H9 (cell line): ENCODE results near the gene ARID3C. TPM values are rescaled to one million over a fixed set of nuclear protein-coding genes. Genes with fewer than 3 reads are reported as not detected.

ENCODE experiments used
- DNase-seq: peaks from one replicate; pipeline ENCODE4 v3.0.0-alpha.2; 2017
- H2AFZ ChIP-seq: one replicate; pipeline ENCODE4 v1.6.1; 2013; ENCODE audit warnings: mild to moderate bottlenecking, low read length, control low read depth, moderate library complexity
- H2AK5ac ChIP-seq: 2 replicates; pipeline ENCODE4 v1.6.1; 2013; ENCODE audit warnings: low read length, control low read depth, mixed read lengths; ENCODE audit not compliant: insufficient read length
- H2BK120ac ChIP-seq: one replicate; pipeline ENCODE4 v1.6.1; 2013; ENCODE audit warnings: low read depth, mild to moderate bottlenecking, low read length, control low read depth, inconsistent platforms; ENCODE audit not compliant: poor library complexity, severe bottlenecking
- H2BK12ac ChIP-seq: 2 replicates; pipeline ENCODE4 v1.6.1; 2013; ENCODE audit warnings: low read length, control low read depth, mixed read lengths, low read depth; ENCODE audit not compliant: insufficient read length
- H2BK15ac ChIP-seq: 2 replicates; pipeline ENCODE4 v1.6.1; 2013; ENCODE audit warnings: low read depth, low read length, control low read depth
- H2BK20ac ChIP-seq: one replicate; pipeline ENCODE4 v1.6.1; 2013; ENCODE audit warnings: low read depth, mild to moderate bottlenecking, low read length, control low read depth, inconsistent platforms; ENCODE audit not compliant: poor library complexity, severe bottlenecking
- H2BK5ac ChIP-seq: 2 replicates; pipeline ENCODE4 v1.6.1; 2013; ENCODE audit warnings: low read length, control low read depth, mixed read lengths; ENCODE audit not compliant: insufficient read length
- H3K14ac ChIP-seq: 2 replicates; pipeline ENCODE4 v1.6.1; 2013; ENCODE audit warnings: low read length, control low read depth; ENCODE audit not compliant: insufficient read depth
- H3K18ac ChIP-seq: 2 replicates; pipeline ENCODE4 v1.6.1; 2013; ENCODE audit warnings: low read depth, mild to moderate bottlenecking, mixed read lengths, low read length, control low read depth; ENCODE audit not compliant: insufficient read length
- H3K23ac ChIP-seq: 2 replicates; pipeline ENCODE4 v1.6.1; 2013; ENCODE audit warnings: low read length, control low read depth, mixed read lengths, low read depth; ENCODE audit not compliant: insufficient read length
- H3K23me2 ChIP-seq: 2 replicates; pipeline ENCODE4 v1.6.1; 2013; ENCODE audit warnings: low read depth, mild to moderate bottlenecking, mixed read lengths, low read length, control low read depth; ENCODE audit not compliant: insufficient read length, poor library complexity, severe bottlenecking
- H3K27ac ChIP-seq: 2 replicates; pipeline ENCODE4 v1.5.1; 2013; ENCODE audit warnings: low read length, control low read depth, mixed read lengths, low read depth; ENCODE audit not compliant: insufficient read length
- H3K27me3 ChIP-seq: 2 replicates; pipeline ENCODE4 v1.6.1; 2013; ENCODE audit warnings: low read length, control low read depth, inconsistent platforms; ENCODE audit not compliant: insufficient read depth
- H3K4ac ChIP-seq: 2 replicates; pipeline ENCODE4 v1.6.1; 2013; ENCODE audit warnings: low read depth, mild to moderate bottlenecking, control low read depth, inconsistent platforms, low read length, moderate library complexity
- H3K4me1 ChIP-seq: 2 replicates; pipeline ENCODE4 v1.6.1; 2013; ENCODE audit warnings: low read length, control low read depth, inconsistent platforms; ENCODE audit not compliant: insufficient read depth
- H3K4me2 ChIP-seq: 2 replicates; pipeline ENCODE4 v1.6.1; 2013; ENCODE audit warnings: low read length, control low read depth, mixed read lengths; ENCODE audit not compliant: insufficient read length, insufficient read depth
- H3K56ac ChIP-seq: 2 replicates; pipeline ENCODE4 v1.6.1; 2013; ENCODE audit warnings: low read depth, mild to moderate bottlenecking, mixed read lengths, low read length, control low read depth; ENCODE audit not compliant: insufficient read length
- H3K79me1 ChIP-seq: 2 replicates; pipeline ENCODE4 v1.6.1; 2013; ENCODE audit warnings: low read depth, mild to moderate bottlenecking, moderate library complexity, low read length, control low read depth, inconsistent platforms; ENCODE audit not compliant: insufficient read depth, poor library complexity, severe bottlenecking
- H3K79me2 ChIP-seq: 2 replicates; pipeline ENCODE4 v1.6.1; 2013; ENCODE audit warnings: low read length, control low read depth, inconsistent platforms; ENCODE audit not compliant: insufficient read depth
- H3K9ac ChIP-seq: 2 replicates; pipeline ENCODE4 v1.6.1; 2013; ENCODE audit warnings: low read length, control low read depth, mixed read lengths; ENCODE audit not compliant: insufficient read length; ENCODE audit errors: extremely low read depth
- H3K9me3 ChIP-seq: one replicate; pipeline ENCODE4 v1.6.1; 2013; ENCODE audit warnings: low read depth, low read length, inconsistent platforms; ENCODE audit not compliant: control insufficient read depth
- H3T11ph ChIP-seq: one replicate; pipeline ENCODE4 v1.6.1; 2013; ENCODE audit warnings: mild to moderate bottlenecking, low read length, control low read depth, inconsistent platforms
- H4K20me1 ChIP-seq: one replicate; pipeline ENCODE4 v1.6.1; 2013; ENCODE audit not compliant: control insufficient read depth, insufficient read length, insufficient read depth
- H4K5ac ChIP-seq: 2 replicates; pipeline ENCODE4 v1.6.1; 2013; ENCODE audit warnings: low read depth, mild to moderate bottlenecking, mixed read lengths, low read length, control low read depth; ENCODE audit not compliant: insufficient read length
- H4K8ac ChIP-seq: replicated peaks from 2 replicates; pipeline ENCODE4 v1.6.1; 2013; ENCODE audit warnings: low read length, control low read depth, mixed read lengths, low read depth; ENCODE audit not compliant: insufficient read length
- H4K91ac ChIP-seq: 2 replicates; pipeline ENCODE4 v1.6.1; 2013; ENCODE audit warnings: low read depth, mild to moderate bottlenecking, moderate library complexity, mixed read lengths, low read length, control low read depth; ENCODE audit not compliant: insufficient read length
- H3K27ac Mint-ChIP-seq, 3 experiments: 2 replicates in 2 of 3; 3 replicates in 1 of 3; pipeline ENCODE4 v1.8.0; 2020 to 2021; ENCODE audit warnings: mixed read lengths in 3 of 3, mild to moderate bottlenecking in 1 of 3, moderate library complexity in 1 of 3
- H3K27me3 Mint-ChIP-seq: 2 replicates; pipeline ENCODE4 v1.8.0; 2021; ENCODE audit warnings: low read depth, mild to moderate bottlenecking, moderate library complexity, mixed read lengths
- H3K36me3 Mint-ChIP-seq, 3 experiments: 2 replicates in 2 of 3; 3 replicates in 1 of 3; pipeline ENCODE4 v1.8.0; 2020 to 2021; ENCODE audit warnings: low read depth in 3 of 3, mixed read lengths in 3 of 3; ENCODE audit not compliant: insufficient read depth in 1 of 3
- H3K4me1 Mint-ChIP-seq, 2 experiments: 2 replicates each; pipeline ENCODE4 v1.8.0; 2020; ENCODE audit warnings: mixed read lengths in 2 of 2
- H3K4me3 Mint-ChIP-seq, 2 experiments: 2 replicates in 1 of 2; 3 replicates in 1 of 2; pipeline ENCODE4 v1.8.0; 2020 to 2021; ENCODE audit warnings: mild to moderate bottlenecking in 2 of 2, mixed read lengths in 2 of 2, moderate library complexity in 1 of 2
- H3K9me3 Mint-ChIP-seq, 2 experiments: 2 replicates in 1 of 2; 3 replicates in 1 of 2; pipeline ENCODE4 v1.8.0; 2020; ENCODE audit warnings: mild to moderate bottlenecking in 2 of 2, mixed read lengths in 2 of 2, moderate library complexity in 1 of 2
- WGBS: extraction: QIAGEN DNeasy Blood & Tissue Kit; methylation state at CpG from one replicate; pipeline ENCODE4 v1.1.7; 2013; ENCODE audit warnings: missing lambda C conversion rate, low lambda C conversion rate, mixed read lengths; ENCODE audit not compliant: insufficient read length; ENCODE audit errors: extremely low coverage; 5-methylcytosine and 5-hydroxymethylcytosine counted together
- total RNA-seq: library from RNA; stranded (reverse); gene quantifications from 2 replicates; pipeline ENCODE4 v1.2.1, GENCODE V29; 2021
- TF ChIP-seq, protein P1 (sequence below): fragments of 200-600 bp; sonication (generic); conservative IDR thresholded peaks from 3 replicates; pipeline ENCODE4 v1.8.0; 2021; ENCODE audit warnings: antibody characterized with exemption, mild to moderate bottlenecking

Gene ARID3C
- total RNA-seq, 1 experiment from 2014 or later: not detected

DNA sequence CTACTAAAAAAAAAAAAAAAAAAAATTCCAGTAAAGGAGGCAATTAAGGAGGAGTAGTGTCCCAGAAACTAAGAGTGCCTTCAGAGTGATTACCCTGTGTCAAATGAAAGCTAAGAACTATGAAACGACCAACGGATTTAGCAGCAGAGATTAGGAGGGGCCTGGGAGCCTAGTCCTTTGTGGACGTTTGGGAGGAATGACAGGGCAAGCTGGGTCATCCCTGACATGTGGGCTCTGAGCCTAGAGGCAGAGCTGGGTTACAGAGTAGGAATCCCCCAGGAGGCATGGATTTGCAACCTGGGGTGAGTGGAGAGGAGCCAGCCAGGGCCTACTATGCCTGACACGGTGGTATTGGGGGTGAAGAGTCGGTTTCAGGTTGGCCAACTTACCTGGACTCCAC, 4.3 kb upstream of the ARID3C start:
- no peak overlapping the region for H4K91ac ChIP-seq
- no peak overlapping the region for H2BK120ac ChIP-seq
- no peak overlapping the region for H2BK12ac ChIP-seq
- peaks cover 26 to 39% of the 10 kb centered on the region in 2 experiments for H3K4me1 Mint-ChIP-seq
- no peak overlapping the region for H2BK15ac ChIP-seq
- H3K79me1 ChIP-seq: no peaks in the 10 kb centered on the region
- WGBS: no CpG with 5 or more reads among the region's 5 CpGs
- no peak overlapping the region for H4K8ac ChIP-seq
- DNase-seq: no peak
- H3K23me2 ChIP-seq: peaks cover 20% of the 10 kb centered on the region
- H2AFZ ChIP-seq: no peak overlapping the region
- H3T11ph ChIP-seq: no peak overlapping the region
- H4K5ac ChIP-seq: no peak overlapping the region
- no peak overlapping the region for H3K9ac ChIP-seq
- no peaks in the 10 kb centered on the region for H4K20me1 ChIP-seq
- no peaks in the 10 kb centered on the region for H3K9me3 ChIP-seq
- no peak overlapping the region for H3K23ac ChIP-seq
- H2BK5ac ChIP-seq: no peak overlapping the region
- TF ChIP-seq, protein P1, sequence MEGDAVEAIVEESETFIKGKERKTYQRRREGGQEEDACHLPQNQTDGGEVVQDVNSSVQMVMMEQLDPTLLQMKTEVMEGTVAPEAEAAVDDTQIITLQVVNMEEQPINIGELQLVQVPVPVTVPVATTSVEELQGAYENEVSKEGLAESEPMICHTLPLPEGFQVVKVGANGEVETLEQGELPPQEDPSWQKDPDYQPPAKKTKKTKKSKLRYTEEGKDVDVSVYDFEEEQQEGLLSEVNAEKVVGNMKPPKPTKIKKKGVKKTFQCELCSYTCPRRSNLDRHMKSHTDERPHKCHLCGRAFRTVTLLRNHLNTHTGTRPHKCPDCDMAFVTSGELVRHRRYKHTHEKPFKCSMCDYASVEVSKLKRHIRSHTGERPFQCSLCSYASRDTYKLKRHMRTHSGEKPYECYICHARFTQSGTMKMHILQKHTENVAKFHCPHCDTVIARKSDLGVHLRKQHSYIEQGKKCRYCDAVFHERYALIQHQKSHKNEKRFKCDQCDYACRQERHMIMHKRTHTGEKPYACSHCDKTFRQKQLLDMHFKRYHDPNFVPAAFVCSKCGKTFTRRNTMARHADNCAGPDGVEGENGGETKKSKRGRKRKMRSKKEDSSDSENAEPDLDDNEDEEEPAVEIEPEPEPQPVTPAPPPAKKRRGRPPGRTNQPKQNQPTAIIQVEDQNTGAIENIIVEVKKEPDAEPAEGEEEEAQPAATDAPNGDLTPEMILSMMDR: no peak
- H3K9me3 Mint-ChIP-seq: peaks cover 0 to 6% of the 10 kb centered on the region in 2 experiments; a peak in 2 of 5 replicates
- no peaks in the 10 kb centered on the region; the same call in 1 of the 2 replicates for H3K79me2 ChIP-seq
- peaks cover 26% of the 10 kb centered on the region for H3K27me3 ChIP-seq
- no peak overlapping the region for H3K4me3 Mint-ChIP-seq
- no peak overlapping the region for H3K4me2 ChIP-seq
- peaks cover 2 to 15% (median 10%) of the 10 kb centered on the region in 3 experiments; a peak in 6 of 7 replicates for H3K36me3 Mint-ChIP-seq
- no peak overlapping the region for H3K4ac ChIP-seq
- no peak overlapping the region for H2BK20ac ChIP-seq
- H3K4me1 ChIP-seq: peaks cover under 1% of the 10 kb centered on the region; the same call in 1 of the 2 replicates
- H3K56ac ChIP-seq: no peak overlapping the region
- H3K14ac ChIP-seq: no peak overlapping the region
- H3K27ac ChIP-seq: no peak overlapping the region
- no peak overlapping the region for H3K18ac ChIP-seq
- H3K27me3 Mint-ChIP-seq: peaks cover 56% of the 10 kb centered on the region
- no peak overlapping the region for H2AK5ac ChIP-seq
- no peak overlapping the region for H3K27ac Mint-ChIP-seq
